Kidney (tissue), 14 donors: ENCODE data around the gene TAF13. TPM values are rescaled to one million over a fixed set of nuclear protein-coding genes. Genes with fewer than 3 reads are reported as not detected.

Experiments used
- DNase-seq, 5 donors: peaks; one replicate each; pipeline ENCODE4 v3.0.0-alpha.2; 2013 to 2020
- FAIRE-seq: peaks from 2 replicates; lab custom pipeline; 2012; peaks lifted over from hg19 to GRCh38; lab: Jason Lieb, UNC
- H3K27ac ChIP-seq, 2 donors: one replicate each; pipeline ENCODE4 v1.7.0; 2013; ENCODE audit warnings: low read depth in 2 of 2, low read length in 2 of 2, inconsistent platforms in 1 of 2
- H3K27me3 ChIP-seq: one replicate; pipeline ENCODE4 v1.7.1; 2013; ENCODE audit warnings: low read length, inconsistent platforms; ENCODE audit not compliant: control insufficient read depth, insufficient read depth
- H3K36me3 ChIP-seq, 3 donors: one replicate each; pipeline versions ENCODE4 v1.7.0 to v1.7.1; 2013; ENCODE audit warnings: low read length in 3 of 3, control low read depth in 1 of 3, inconsistent platforms in 1 of 3; ENCODE audit not compliant: insufficient read depth in 3 of 3, control insufficient read depth in 2 of 3
- H3K4me1 ChIP-seq, 3 donors: one replicate each; pipeline versions ENCODE4 v1.7.0 to v1.7.1; 2013; ENCODE audit warnings: low read length in 3 of 3, inconsistent platforms in 1 of 3, low read depth in 1 of 3; ENCODE audit not compliant: control insufficient read depth in 2 of 3, insufficient read depth in 2 of 3
- H3K4me3 ChIP-seq, 3 donors: one replicate each; pipeline versions ENCODE4 v1.7.0 to v1.8.1; 2013; ENCODE audit warnings: low read length in 3 of 3, control low read depth in 1 of 3, inconsistent platforms in 1 of 3
- H3K9ac ChIP-seq, 3 donors: one replicate each; pipeline versions ENCODE4 v1.7.0 to v1.7.1; 2013; ENCODE audit warnings: low read length in 3 of 3, control low read depth in 1 of 3, inconsistent platforms in 1 of 3
- H3K9me3 ChIP-seq, 3 donors: one replicate each; pipeline versions ENCODE4 v1.7.0 to v1.7.1; 2013; ENCODE audit warnings: low read length in 3 of 3, control low read depth in 1 of 3, inconsistent platforms in 1 of 3; ENCODE audit not compliant: control insufficient read depth in 2 of 3, insufficient read depth in 1 of 3
- intact Hi-C: fragments of 100-400 bp; cut with DNase I; formaldehyde crosslinking; loops from one replicate; pipeline ENCODE4 v1.11.1; 2022
- polyA plus RNA-seq: library from polyadenylated mRNA; stranded (reverse); fragments of 350-450 nt; fragmentation: Illumina TruSeq; extraction: RNeasy Lipid Tissue Mini Kit (QIAGEN cat#74804); gene quantifications from one replicate; pipeline ENCODE4 v1.2.3, GENCODE V29; 2014; ENCODE audit warnings: low read depth, low replicate concordance; ENCODE audit not compliant: insufficient read depth
- total RNA-seq: library from RNA; stranded (reverse); fragmentation: NEBNext Ultra II Directional; extraction: Animal tissue kit (Norgen Biotek cat#: 25700); gene quantifications from one replicate; pipeline ENCODE4 v1.2.1, GENCODE V29; 2021
- TF ChIP-seq, protein P1 (sequence below): IDR thresholded peaks from 3 replicates; pipeline ENCODE4 v1.5.1; 2012; ENCODE audit warnings: mild to moderate bottlenecking, moderate library complexity, borderline replicate concordance; ENCODE audit not compliant: insufficient read depth; ENCODE audit errors: extremely low read depth
- donor health status: control.
- donor health status: control.
- donor health status: control.
- donor health status: control.
- donor health status: control.
- donor health status: DM: yes; HTN: yes; CAD: no.
- donor health status: Normal renal cell carcinoma (clear cell type).

TAF13 gene
- total and polyA plus RNA-seq, 2 donors from 2014 or later = 35.4 to 39.8 TPM

DNA sequence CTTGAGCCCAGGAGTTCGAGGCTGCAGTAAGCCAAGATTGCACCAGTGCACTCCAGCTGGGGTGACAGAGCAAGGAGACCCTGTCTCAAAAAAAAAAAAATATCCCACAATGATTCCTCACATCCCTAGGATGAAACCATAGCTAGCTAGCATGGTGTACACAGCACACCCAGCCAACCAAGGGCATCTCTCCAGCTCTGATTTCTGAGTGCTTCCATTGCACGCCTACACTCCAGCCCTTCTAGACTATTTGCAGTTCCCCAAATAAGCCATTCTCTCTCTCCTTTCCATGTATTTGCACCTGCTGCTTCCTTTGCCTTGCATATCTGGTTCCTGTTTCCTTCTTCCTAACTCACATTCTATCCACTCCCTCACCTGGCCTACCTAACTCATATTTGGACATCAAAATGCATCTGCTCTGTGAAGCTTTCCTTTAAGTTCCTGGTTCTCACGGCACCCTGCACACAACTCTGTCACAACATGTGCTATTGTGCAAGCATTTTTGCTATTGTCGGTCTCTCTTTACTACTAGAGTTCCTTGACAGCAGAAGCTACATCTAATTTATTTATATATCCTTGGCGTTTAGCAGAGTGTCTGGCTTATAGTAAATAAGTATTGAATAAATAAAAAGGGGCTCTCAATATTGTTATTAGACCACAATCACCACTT lies 35.7 kb upstream of the TAF13 start:
- no peaks in the 10 kb centered on the region for H3K9me3 ChIP-seq
- no peak overlapping the region for H3K4me3 ChIP-seq
- no peak overlapping the region for H3K9ac ChIP-seq
- H3K27ac ChIP-seq = no peak overlapping the region
- intact Hi-C loops = no loop called here
- no peak for FAIRE-seq
- H3K36me3 ChIP-seq = no peaks in the 10 kb centered on the region
- no peak for DNase-seq
- TF ChIP-seq, protein P1, sequence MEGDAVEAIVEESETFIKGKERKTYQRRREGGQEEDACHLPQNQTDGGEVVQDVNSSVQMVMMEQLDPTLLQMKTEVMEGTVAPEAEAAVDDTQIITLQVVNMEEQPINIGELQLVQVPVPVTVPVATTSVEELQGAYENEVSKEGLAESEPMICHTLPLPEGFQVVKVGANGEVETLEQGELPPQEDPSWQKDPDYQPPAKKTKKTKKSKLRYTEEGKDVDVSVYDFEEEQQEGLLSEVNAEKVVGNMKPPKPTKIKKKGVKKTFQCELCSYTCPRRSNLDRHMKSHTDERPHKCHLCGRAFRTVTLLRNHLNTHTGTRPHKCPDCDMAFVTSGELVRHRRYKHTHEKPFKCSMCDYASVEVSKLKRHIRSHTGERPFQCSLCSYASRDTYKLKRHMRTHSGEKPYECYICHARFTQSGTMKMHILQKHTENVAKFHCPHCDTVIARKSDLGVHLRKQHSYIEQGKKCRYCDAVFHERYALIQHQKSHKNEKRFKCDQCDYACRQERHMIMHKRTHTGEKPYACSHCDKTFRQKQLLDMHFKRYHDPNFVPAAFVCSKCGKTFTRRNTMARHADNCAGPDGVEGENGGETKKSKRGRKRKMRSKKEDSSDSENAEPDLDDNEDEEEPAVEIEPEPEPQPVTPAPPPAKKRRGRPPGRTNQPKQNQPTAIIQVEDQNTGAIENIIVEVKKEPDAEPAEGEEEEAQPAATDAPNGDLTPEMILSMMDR = no peak
- peaks cover 16% of the 10 kb centered on the region for H3K27me3 ChIP-seq
- H3K4me1 ChIP-seq = peaks cover 0 to 13% (median 6%) of the 10 kb centered on the region in 3 donors

DNA sequence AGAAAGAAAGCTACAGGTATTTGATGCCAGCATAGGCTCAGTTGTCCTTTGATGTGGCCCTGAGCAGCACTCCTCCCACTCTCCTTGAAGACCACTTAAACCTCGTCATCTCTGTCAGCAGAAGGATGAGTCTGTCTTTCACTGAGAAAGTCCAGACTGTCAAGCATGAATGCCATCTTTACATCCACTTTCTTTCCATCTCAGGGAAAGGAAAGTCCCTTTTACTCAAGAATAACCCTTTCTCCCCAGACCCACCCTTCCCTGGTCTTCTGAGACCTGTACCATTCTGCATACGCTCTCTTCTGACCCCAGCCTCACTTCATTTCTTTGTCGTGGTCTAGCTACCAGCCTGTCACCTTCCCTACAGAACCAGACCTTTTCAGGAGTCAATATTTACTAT lies 34.1 kb upstream of the TAF13 start:
- intact Hi-C loops = no loop called here
- FAIRE-seq = no peak

DNA sequence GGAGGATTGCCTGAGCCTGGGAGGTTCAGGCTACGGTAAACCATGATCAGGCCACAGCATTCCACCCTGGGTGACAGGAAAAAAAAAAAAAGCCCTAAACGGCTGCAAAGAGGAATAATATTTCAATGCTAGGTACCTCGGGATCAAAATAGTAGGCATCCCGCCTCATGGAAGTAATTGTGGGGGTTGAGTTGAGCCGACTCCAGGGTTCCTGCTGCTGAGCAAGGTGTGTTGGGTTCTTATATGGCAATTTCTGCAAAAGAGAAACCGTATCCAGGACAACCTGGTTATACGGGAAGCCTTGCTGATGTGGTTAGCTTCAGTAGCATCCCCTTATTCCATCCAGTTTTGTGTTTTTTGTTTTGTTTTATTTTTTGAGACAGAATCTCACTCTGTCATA lies 32.0 kb upstream of the TAF13 start:
- no peaks in the 10 kb centered on the region for H3K36me3 ChIP-seq
- H3K9ac ChIP-seq = no peak overlapping the region
- no peak for DNase-seq
- peaks cover 0 to 6% (median 6%) of the 10 kb centered on the region in 3 donors for H3K4me1 ChIP-seq
- intact Hi-C loops = no loop called here
- TF ChIP-seq, protein P1 = no peak
- H3K27ac ChIP-seq = no peak overlapping the region
- FAIRE-seq = no peak
- no peaks in the 10 kb centered on the region for H3K27me3 ChIP-seq
- no peak overlapping the region for H3K4me3 ChIP-seq
- H3K9me3 ChIP-seq = no peaks in the 10 kb centered on the region

More for the DNA sequence above, 34.1 kb upstream of the TAF13 start:
- Histone ChIP-seq H3K27ac (no peak overlapping the region), H3K4me1 (peaks cover 0 to 13% (median 6%) of the 10 kb centered on the region in 3 donors), H3K9me3 (no peaks in the 10 kb centered on the region), H3K4me3 (no peak overlapping the region), H3K9ac (no peak overlapping the region), H3K27me3 (peaks cover 14% of the 10 kb centered on the region), H3K36me3 (no peaks in the 10 kb centered on the region)
- DNase-seq = no peak
- TF ChIP-seq, protein P1 = no peak
